ENCODE measurements around the gene SEPTIN7. TPM values are rescaled to one million over a fixed set of nuclear protein-coding genes. Genes with fewer than 3 reads are reported as not detected.

Gene SEPTIN7
- total RNA-seq, 1 donor from 2014 or later, result 174 TPM

GRCh38 chr7:35828817-35829216 is 28.0 kb downstream of the SEPTIN7 start:
- H3K27me3 Mint-ChIP-seq, result no peaks in the 10 kb centered on the region
- no peak for DNase-seq (ENCODE audit: low spot score, unreplicated experiment)
- no peak for TF ChIP-seq CTCF (IDR thresholded peaks at IDR 0.05; ENCODE audit: unreplicated experiment)
- no peak overlapping the region for H3K27ac Mint-ChIP-seq
- H3K4me3 Mint-ChIP-seq (ENCODE audit: low read depth), result no peak overlapping the region
- peaks cover 2% of the 10 kb centered on the region for H3K36me3 Mint-ChIP-seq (ENCODE audit: insufficient read depth)
- no peaks in the 10 kb centered on the region for H3K9me3 Mint-ChIP-seq (ENCODE audit: low read depth)
- peaks cover 14% of the 10 kb centered on the region for H3K4me1 Mint-ChIP-seq (ENCODE audit: low read depth)

GRCh38 chr7:35831208-35831607 is 30.4 kb downstream of the SEPTIN7 start:
- TF ChIP-seq CTCF (IDR thresholded peaks at IDR 0.05; ENCODE audit: unreplicated experiment), result no peak
- DNase-seq (ENCODE audit: low spot score, unreplicated experiment), result no peak
- Mint-ChIP-seq H3K4me3 (ENCODE audit: low read depth) (no peak overlapping the region), H3K36me3 (ENCODE audit: insufficient read depth) (peaks cover 2% of the 10 kb centered on the region), H3K27ac (peak overlapping the region; percentile 1), H3K27me3 (no peaks in the 10 kb centered on the region), H3K9me3 (ENCODE audit: low read depth) (no peaks in the 10 kb centered on the region), H3K4me1 (ENCODE audit: low read depth) (peaks cover 14% of the 10 kb centered on the region)

GRCh38 chr7:35839860-35840854 is 39.3 kb downstream of the SEPTIN7 start:
- no peak for TF ChIP-seq CTCF (IDR thresholded peaks at IDR 0.05; ENCODE audit: unreplicated experiment)

GRCh38 chr7:35846816-35847412 is 46.1 kb downstream of the SEPTIN7 start:
- Mint-ChIP-seq H3K4me3 (ENCODE audit: low read depth) (no peak overlapping the region), H3K27ac (no peak overlapping the region), H3K27me3 (no peaks in the 10 kb centered on the region), H3K4me1 (ENCODE audit: low read depth) (peaks cover 11% of the 10 kb centered on the region), H3K36me3 (ENCODE audit: insufficient read depth) (peaks cover 6% of the 10 kb centered on the region), H3K9me3 (ENCODE audit: low read depth) (no peaks in the 10 kb centered on the region)
- TF ChIP-seq CTCF (IDR thresholded peaks at IDR 0.05; ENCODE audit: unreplicated experiment), result no peak
- DNase-seq (ENCODE audit: low spot score, unreplicated experiment), result no peak

More at GRCh38 chr7:35839860-35840854, 39.3 kb downstream of the SEPTIN7 start:
- Mint-ChIP-seq H3K4me3 (ENCODE audit: low read depth) (no peak overlapping the region), H3K27ac (no peak overlapping the region), H3K9me3 (ENCODE audit: low read depth) (no peaks in the 10 kb centered on the region), H3K27me3 (no peaks in the 10 kb centered on the region), H3K36me3 (ENCODE audit: insufficient read depth) (peaks cover 5% of the 10 kb centered on the region), H3K4me1 (ENCODE audit: low read depth) (no peaks in the 10 kb centered on the region)
- no peak for DNase-seq (ENCODE audit: low spot score, unreplicated experiment)

GRCh38 chr7:35848725-35849124 is 47.9 kb downstream of the SEPTIN7 start:
- TF ChIP-seq CTCF (IDR thresholded peaks at IDR 0.05; ENCODE audit: unreplicated experiment), result no peak
- Mint-ChIP-seq H3K27ac (peak overlapping the region; percentile 49), H3K9me3 (ENCODE audit: low read depth) (no peaks in the 10 kb centered on the region), H3K4me1 (ENCODE audit: low read depth) (peaks cover 21% of the 10 kb centered on the region), H3K27me3 (no peaks in the 10 kb centered on the region), H3K36me3 (ENCODE audit: insufficient read depth) (peaks cover 10% of the 10 kb centered on the region), H3K4me3 (ENCODE audit: low read depth) (no peak overlapping the region)
- DNase-seq (ENCODE audit: low spot score, unreplicated experiment), result no peak

All from progenitor cell of endocrine pancreas (in vitro differentiated cells).